ENCODE data around the gene ACP7. TPM values are rescaled to one million over a fixed set of nuclear protein-coding genes. Genes with fewer than 3 reads are reported as not detected.

Gene ACP7
- total RNA-seq, 1 experiment from 2014 or later: 0.15 TPM

- Histone ChIP-seq H4K91ac (ENCODE audit: insufficient read length, low read depth, low read length) (no peak overlapping the region), H3K9me3 (ENCODE audit: control insufficient read depth, low read depth, low read length) (no peaks in the 10 kb centered on the region), H2BK120ac (ENCODE audit: low read depth, low read length, poor library complexity, severe bottlenecking) (no peak overlapping the region), H3K4ac (ENCODE audit: low read depth, low read length) (no peak overlapping the region), H4K5ac (ENCODE audit: insufficient read length, low read depth, low read length) (no peak overlapping the region), H3K27ac (ENCODE audit: insufficient read length, low read depth, low read length) (no peak overlapping the region), H3K56ac (ENCODE audit: insufficient read length, low read depth, low read length) (no peak overlapping the region), H3K79me2 (ENCODE audit: insufficient read depth, low read length) (peaks cover 16% of the 10 kb centered on the region; the same call in 1 of the 2 replicates), H4K20me1 (ENCODE audit: control insufficient read depth, insufficient read depth, insufficient read length) (peaks cover 2% of the 10 kb centered on the region), H2BK5ac (ENCODE audit: insufficient read length, low read length) (no peak overlapping the region), H3K18ac (ENCODE audit: insufficient read length, low read depth, low read length) (no peak overlapping the region), H2BK20ac (ENCODE audit: low read depth, low read length, poor library complexity, severe bottlenecking) (no peak overlapping the region), H4K8ac (replicated peaks; ENCODE audit: insufficient read length, low read depth, low read length) (no peak overlapping the region), H2AFZ (ENCODE audit: low read length) (no peak overlapping the region), H2BK12ac (ENCODE audit: insufficient read length, low read depth, low read length) (no peak overlapping the region), H3K27me3 (ENCODE audit: insufficient read depth, low read length) (no peaks in the 10 kb centered on the region), H2AK5ac (ENCODE audit: insufficient read length, low read length) (no peak overlapping the region), H3K9ac (ENCODE audit: extremely low read depth, insufficient read length, low read length) (no peak overlapping the region), H2BK15ac (ENCODE audit: low read depth, low read length) (no peak overlapping the region), H3K23ac (ENCODE audit: insufficient read length, low read depth, low read length) (no peak overlapping the region), H3T11ph (ENCODE audit: low read length) (no peak overlapping the region), H3K14ac (ENCODE audit: insufficient read depth, low read length) (no peak overlapping the region), H3K23me2 (ENCODE audit: insufficient read length, low read depth, low read length, poor library complexity, severe bottlenecking) (peaks cover 9% of the 10 kb centered on the region), H3K79me1 (ENCODE audit: insufficient read depth, low read depth, low read length, poor library complexity, severe bottlenecking) (peaks cover 5% of the 10 kb centered on the region), H3K4me2 (ENCODE audit: insufficient read depth, insufficient read length, low read length) (no peak overlapping the region), H3K4me1 (ENCODE audit: insufficient read depth, low read length) (peaks cover 3% of the 10 kb centered on the region; the same call in 1 of the 2 replicates)
- TF ChIP-seq, protein P1, sequence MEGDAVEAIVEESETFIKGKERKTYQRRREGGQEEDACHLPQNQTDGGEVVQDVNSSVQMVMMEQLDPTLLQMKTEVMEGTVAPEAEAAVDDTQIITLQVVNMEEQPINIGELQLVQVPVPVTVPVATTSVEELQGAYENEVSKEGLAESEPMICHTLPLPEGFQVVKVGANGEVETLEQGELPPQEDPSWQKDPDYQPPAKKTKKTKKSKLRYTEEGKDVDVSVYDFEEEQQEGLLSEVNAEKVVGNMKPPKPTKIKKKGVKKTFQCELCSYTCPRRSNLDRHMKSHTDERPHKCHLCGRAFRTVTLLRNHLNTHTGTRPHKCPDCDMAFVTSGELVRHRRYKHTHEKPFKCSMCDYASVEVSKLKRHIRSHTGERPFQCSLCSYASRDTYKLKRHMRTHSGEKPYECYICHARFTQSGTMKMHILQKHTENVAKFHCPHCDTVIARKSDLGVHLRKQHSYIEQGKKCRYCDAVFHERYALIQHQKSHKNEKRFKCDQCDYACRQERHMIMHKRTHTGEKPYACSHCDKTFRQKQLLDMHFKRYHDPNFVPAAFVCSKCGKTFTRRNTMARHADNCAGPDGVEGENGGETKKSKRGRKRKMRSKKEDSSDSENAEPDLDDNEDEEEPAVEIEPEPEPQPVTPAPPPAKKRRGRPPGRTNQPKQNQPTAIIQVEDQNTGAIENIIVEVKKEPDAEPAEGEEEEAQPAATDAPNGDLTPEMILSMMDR (conservative IDR thresholded peaks at IDR 0.05): no peak
- Mint-ChIP-seq H3K9me3 (no peaks in the 10 kb centered on the region), H3K36me3 (ENCODE audit: insufficient read depth in 1 of 3, low read depth in 3 of 3) (no peaks in the 10 kb centered on the region; a peak in 2 of 7 replicates), H3K27ac (peak overlapping the region in 1 of 3 experiments; percentile 44; a peak in 1 of 7 replicates), H3K4me1 (peaks cover 22 to 35% of the 10 kb centered on the region in 2 experiments), H3K4me3 (no peak overlapping the region; a peak in 1 of 5 replicates), H3K27me3 (ENCODE audit: low read depth) (peaks cover 5% of the 10 kb centered on the region)
- no peak for DNase-seq
- no CpG with 5 or more reads among the region's 18 CpGs for whole genome bisulfite sequencing (ENCODE audit: extremely low coverage, insufficient read length, low lambda C conversion rate)
Measured at GRCh38 chr19:39122934-39123731, 39.0 kb downstream of the ACP7 start.

All from H9 (cell line).